Vagina (tissue), 2 donors: Measurements from ENCODE around the gene SPTBN4.

Source experiments
- POLR2A ChIP-seq, 2 donors: fragments of 450-650 bp; IDR thresholded peaks; one replicate each; pipeline ENCODE4 v1.6.1; 2017; ENCODE audit warnings: antibody characterized with exemption in 2 of 2, mild to moderate bottlenecking in 2 of 2, moderate library complexity in 2 of 2
- POLR2AphosphoS5 ChIP-seq, 2 donors: sonication (generic); formaldehyde crosslinking; IDR thresholded peaks; one replicate each; pipeline ENCODE4 v1.9.0; 2017; ENCODE audit warnings: antibody characterized with exemption in 2 of 2, mild to moderate bottlenecking in 2 of 2, low read depth in 1 of 2; ENCODE audit not compliant: insufficient read depth in 1 of 2
- TF ChIP-seq, protein P1 (sequence below), 3 experiments: fragments of 450-650 bp in 2 of 3; fragments of 200-600 bp in 1 of 3; sonication (generic) in 1 of 3; IDR thresholded peaks; one replicate each; pipeline ENCODE4 v1.5.1; 2017 to 2019; ENCODE audit warnings: antibody characterized with exemption in 3 of 3, mild to moderate bottlenecking in 2 of 3, moderate library complexity in 2 of 3

DNA sequence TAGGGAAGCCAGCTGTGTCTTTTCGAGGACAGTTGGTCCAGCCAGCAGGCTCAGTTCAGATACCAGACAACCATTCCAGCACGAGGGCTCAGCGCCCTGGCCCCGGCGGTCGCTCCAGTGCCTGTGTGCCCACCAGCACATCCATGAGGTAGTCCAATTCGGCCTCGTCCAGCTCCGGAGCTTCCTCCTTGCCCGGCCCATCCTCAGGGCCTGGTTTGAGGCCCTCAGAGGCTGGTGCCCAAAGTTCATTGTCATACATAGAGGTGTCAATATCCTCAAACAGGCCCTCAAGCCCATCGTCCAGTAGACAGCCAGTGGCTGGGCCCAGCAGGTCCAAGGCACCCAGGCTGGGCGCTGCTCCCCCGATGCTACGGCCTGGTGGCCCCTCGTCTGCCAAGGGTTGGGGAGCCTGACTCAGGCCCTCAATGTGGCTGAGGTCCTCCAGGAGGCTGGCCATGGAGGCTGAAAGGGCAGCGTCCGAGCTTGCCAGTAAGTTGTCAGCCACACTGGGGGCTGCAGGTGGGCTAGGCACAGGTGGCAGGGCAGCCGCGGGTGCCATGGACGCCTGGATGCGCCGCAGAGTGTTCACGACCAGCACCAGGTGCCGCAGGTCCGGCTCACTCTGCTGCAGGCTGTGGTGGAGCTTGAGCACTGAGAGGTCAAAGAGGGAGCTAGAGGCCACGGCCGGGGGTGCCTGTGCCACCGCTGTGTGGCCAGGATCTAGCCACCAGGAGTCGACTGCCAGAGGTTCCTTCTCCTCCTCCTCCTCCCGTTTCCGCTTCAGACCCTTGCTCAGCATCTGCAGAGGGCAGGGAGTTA, 43.8 kb upstream of the SPTBN4 start:
- TF ChIP-seq, protein P1, sequence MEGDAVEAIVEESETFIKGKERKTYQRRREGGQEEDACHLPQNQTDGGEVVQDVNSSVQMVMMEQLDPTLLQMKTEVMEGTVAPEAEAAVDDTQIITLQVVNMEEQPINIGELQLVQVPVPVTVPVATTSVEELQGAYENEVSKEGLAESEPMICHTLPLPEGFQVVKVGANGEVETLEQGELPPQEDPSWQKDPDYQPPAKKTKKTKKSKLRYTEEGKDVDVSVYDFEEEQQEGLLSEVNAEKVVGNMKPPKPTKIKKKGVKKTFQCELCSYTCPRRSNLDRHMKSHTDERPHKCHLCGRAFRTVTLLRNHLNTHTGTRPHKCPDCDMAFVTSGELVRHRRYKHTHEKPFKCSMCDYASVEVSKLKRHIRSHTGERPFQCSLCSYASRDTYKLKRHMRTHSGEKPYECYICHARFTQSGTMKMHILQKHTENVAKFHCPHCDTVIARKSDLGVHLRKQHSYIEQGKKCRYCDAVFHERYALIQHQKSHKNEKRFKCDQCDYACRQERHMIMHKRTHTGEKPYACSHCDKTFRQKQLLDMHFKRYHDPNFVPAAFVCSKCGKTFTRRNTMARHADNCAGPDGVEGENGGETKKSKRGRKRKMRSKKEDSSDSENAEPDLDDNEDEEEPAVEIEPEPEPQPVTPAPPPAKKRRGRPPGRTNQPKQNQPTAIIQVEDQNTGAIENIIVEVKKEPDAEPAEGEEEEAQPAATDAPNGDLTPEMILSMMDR (IDR thresholded peaks at IDR 0.05) = no peak
- no peak for TF ChIP-seq POLR2AphosphoS5 (IDR thresholded peaks at IDR 0.05; ENCODE audit: insufficient read depth in 1 of 2, low read depth in 1 of 2)
- TF ChIP-seq POLR2A (IDR thresholded peaks at IDR 0.05) = no peak
